H1 (cell line): Measurements from ENCODE around the gene WDR91. TPM values are rescaled to one million over a fixed set of nuclear protein-coding genes. Genes with fewer than 3 reads are reported as not detected.

Experiments
- CTCF ChIA-PET: fragments of 300-600 bp; sonication (Branson Sonifier 250); formaldehyde crosslinking; loops from one replicate; lab custom pipeline; 2021; ENCODE audit not compliant: partially characterized antibody; lab: Charles Lee
- POLR2A ChIA-PET: fragments of 300-600 bp; sonication (Branson Sonifier 250); formaldehyde crosslinking; loops from one replicate; lab custom pipeline; 2021; ENCODE audit warnings: inconsistent platforms; ENCODE audit not compliant: partially characterized antibody; lab: Charles Lee
- DNase-seq, 2 experiments: peaks; one replicate each; pipeline versions ENCODE4 v3.0.0 to v3.0.0-alpha.2; 2010 to 2022; ENCODE audit warnings: low spot score in 2 of 2, low read depth in 1 of 2, mixed read lengths in 1 of 2
- FAIRE-seq: peaks from 2 replicates; lab custom pipeline; 2011; peaks lifted over from hg19 to GRCh38; lab: Jason Lieb, UNC
- H2AFZ ChIP-seq: 2 replicates; pipeline ENCODE4 v1.8.1; 2012; ENCODE audit warnings: low read length, inconsistent platforms
- H2AK5ac ChIP-seq: 2 replicates; pipeline ENCODE4 v1.6.1; 2013; ENCODE audit warnings: low read depth, low read length
- H2BK120ac ChIP-seq: replicated peaks from 2 replicates; pipeline ENCODE3; 2013; ENCODE audit warnings: low read depth, low read length, inconsistent platforms
- H2BK12ac ChIP-seq: 2 replicates; pipeline ENCODE4 v1.6.1; 2013; ENCODE audit warnings: low read depth, low read length
- H2BK15ac ChIP-seq: 2 replicates; pipeline ENCODE4 v1.6.1; 2013; ENCODE audit warnings: low read length
- H2BK20ac ChIP-seq: 2 replicates; pipeline ENCODE4 v1.6.1; 2013; ENCODE audit warnings: low read length
- H2BK5ac ChIP-seq: 2 replicates; pipeline ENCODE4 v1.6.1; 2013; ENCODE audit warnings: low read depth, low read length
- H3K14ac ChIP-seq: 2 replicates; pipeline ENCODE4 v1.6.1; 2013; ENCODE audit warnings: inconsistent platforms; ENCODE audit not compliant: insufficient read length
- H3K18ac ChIP-seq: 2 replicates; pipeline ENCODE4 v1.6.1; 2013; ENCODE audit warnings: low read length; ENCODE audit errors: extremely low read depth
- H3K23ac ChIP-seq: 2 replicates; pipeline ENCODE4 v1.6.1; 2013; ENCODE audit warnings: inconsistent platforms; ENCODE audit not compliant: insufficient read length
- H3K23me2 ChIP-seq: 2 replicates; pipeline ENCODE4 v1.6.1; 2013; ENCODE audit warnings: low read depth, low read length
- H3K27ac ChIP-seq: 2 replicates; pipeline ENCODE4 v1.6.1; 2011; ENCODE audit warnings: low read depth, low read length, inconsistent platforms
- H3K27me3 ChIP-seq, 4 experiments: replicated peaks in 1 of 4; 1 replicate in 1 of 4; 2 replicates in 3 of 4; pipeline versions ENCODE4 v1.6.1 to v1.8.1; 2011 to 2013; ENCODE audit warnings: low read length in 3 of 4, mild to moderate bottlenecking in 3 of 4, inconsistent platforms in 2 of 4, mixed read lengths in 2 of 4, moderate library complexity in 1 of 4; ENCODE audit not compliant: control insufficient read depth in 3 of 4, insufficient read depth in 3 of 4; ENCODE audit errors: extremely low read depth in 1 of 4
- H3K36me3 ChIP-seq, 4 experiments: 2 replicates each; pipeline versions ENCODE4 v1.6.1 to v1.8.1; 2011 to 2013; ENCODE audit warnings: mild to moderate bottlenecking in 4 of 4, low read length in 3 of 4, moderate library complexity in 2 of 4, control low read depth in 1 of 4, inconsistent platforms in 1 of 4; ENCODE audit not compliant: insufficient read depth in 4 of 4, control insufficient read depth in 2 of 4
- H3K4ac ChIP-seq: replicated peaks from 2 replicates; pipeline ENCODE3; 2013; ENCODE audit warnings: low read length, low read depth, mixed read lengths, inconsistent platforms; ENCODE audit not compliant: insufficient read length
- H3K4me1 ChIP-seq, 4 experiments: replicated peaks in 1 of 4; 1 replicate in 1 of 4; 2 replicates in 3 of 4; pipeline versions ENCODE4 v1.6.1 to v1.8.1; 2011 to 2013; ENCODE audit warnings: low read length in 3 of 4, inconsistent platforms in 2 of 4, mixed read lengths in 1 of 4; ENCODE audit not compliant: insufficient read depth in 4 of 4, control insufficient read depth in 3 of 4
- H3K4me2 ChIP-seq, 2 experiments: 2 replicates each; pipeline versions ENCODE4 v1.6.1 to v1.8.1; 2011 to 2013; ENCODE audit warnings: low read depth in 2 of 2, low read length in 2 of 2, control low read depth in 1 of 2, inconsistent platforms in 1 of 2, mild to moderate bottlenecking in 1 of 2; ENCODE audit not compliant: insufficient read depth in 1 of 2
- H3K4me3 ChIP-seq, 4 experiments: fragments of 200-600, 300-600 bp in 1 of 4; sonication (generic), shearing (Covaris generic), sonication (Bioruptor Twin) in 1 of 4; 2 replicates each; pipeline versions ENCODE4 v1.5.1 to v1.8.1; 2011 to 2016; ENCODE audit warnings: low read length in 4 of 4, low read depth in 3 of 4, control low read depth in 2 of 4, inconsistent platforms in 2 of 4, mild to moderate bottlenecking in 2 of 4, mixed read lengths in 1 of 4, moderate library complexity in 1 of 4; ENCODE audit not compliant: insufficient read depth in 2 of 4; ENCODE audit errors: extremely low read depth in 1 of 4
- H3K56ac ChIP-seq: replicated peaks from 2 replicates; pipeline ENCODE3; 2013; ENCODE audit warnings: low read depth, mild to moderate bottlenecking, mixed read lengths, low read length, inconsistent platforms; ENCODE audit not compliant: insufficient read length
- H3K79me1 ChIP-seq: 2 replicates; pipeline ENCODE4 v1.6.1; 2013; ENCODE audit warnings: low read depth, low read length, control low read depth
- H3K79me2 ChIP-seq, 2 experiments: 2 replicates each; pipeline versions ENCODE4 v1.6.1 to v1.8.1; 2012 to 2013; ENCODE audit warnings: low read length in 2 of 2, mild to moderate bottlenecking in 2 of 2, inconsistent platforms in 1 of 2; ENCODE audit not compliant: insufficient read depth in 2 of 2, control insufficient read depth in 1 of 2
- H3K9ac ChIP-seq, 4 experiments: replicated peaks in 1 of 4; 1 replicate in 1 of 4; 2 replicates in 3 of 4; pipeline versions ENCODE4 v1.6.1 to v1.8.1; 2011 to 2013; ENCODE audit warnings: low read depth in 3 of 4, low read length in 3 of 4, control low read depth in 2 of 4, mild to moderate bottlenecking in 2 of 4, moderate library complexity in 2 of 4, inconsistent platforms in 1 of 4; ENCODE audit errors: extremely low read depth in 1 of 4
- H3K9me3 ChIP-seq, 2 experiments: 2 replicates each; pipeline versions ENCODE4 v1.6.1 to v1.8.1; 2012 to 2013; ENCODE audit warnings: mild to moderate bottlenecking in 2 of 2, moderate library complexity in 2 of 2, control low read depth in 1 of 2, inconsistent platforms in 1 of 2, low read depth in 1 of 2, low read length in 1 of 2, mixed read lengths in 1 of 2; ENCODE audit not compliant: insufficient read depth in 2 of 2
- H4K20me1 ChIP-seq, 2 experiments: replicated peaks in 1 of 2; 2 replicates each; pipeline versions ENCODE3 to v1.8.1; 2011 to 2013; ENCODE audit warnings: inconsistent platforms in 2 of 2, low read length in 2 of 2, mild to moderate bottlenecking in 1 of 2; ENCODE audit not compliant: insufficient read depth in 2 of 2, control insufficient read depth in 1 of 2
- H4K5ac ChIP-seq: 2 replicates; pipeline ENCODE4 v1.6.1; 2013; ENCODE audit warnings: low read length, low read depth, mixed read lengths, inconsistent platforms; ENCODE audit not compliant: insufficient read length
- H4K8ac ChIP-seq: 2 replicates; pipeline ENCODE4 v1.8.0; 2013; ENCODE audit warnings: mild to moderate bottlenecking, moderate library complexity, low read length, inconsistent platforms; ENCODE audit not compliant: insufficient read depth; ENCODE audit errors: extremely low read depth
- H4K91ac ChIP-seq: replicated peaks from 2 replicates; pipeline ENCODE3; 2013; ENCODE audit warnings: low read length, mixed read lengths, inconsistent platforms; ENCODE audit not compliant: insufficient read length
- BACH1 ChIP-seq: IDR thresholded peaks from 2 replicates; pipeline ENCODE4 v1.6.1; 2012; ENCODE audit warnings: low read length, improper control_type of control experiment
- EP300 ChIP-seq, 2 experiments: IDR thresholded peaks; 1 replicate in 1 of 2; 2 replicates in 1 of 2; pipeline ENCODE4 v1.6.1; 2011 to 2012; ENCODE audit warnings: low read depth in 2 of 2, low read length in 2 of 2, mild to moderate bottlenecking in 2 of 2, borderline replicate concordance in 1 of 2, inconsistent platforms in 1 of 2, moderate library complexity in 1 of 2
- EZH2 ChIP-seq: fragments of 200-600 bp; sonication (generic); IDR thresholded peaks from 2 replicates; pipeline ENCODE4 v1.7.1; 2012; ENCODE audit warnings: low read depth, mild to moderate bottlenecking, moderate library complexity, low read length, inconsistent platforms; ENCODE audit not compliant: severe bottlenecking
- HDAC2 ChIP-seq, 2 experiments: fragments of 300-600 bp in 1 of 2; sonication (generic) in 1 of 2; IDR thresholded peaks; 2 replicates each; pipeline ENCODE4 v1.6.1; 2011 to 2012; ENCODE audit warnings: low read depth in 2 of 2, low read length in 2 of 2, mild to moderate bottlenecking in 2 of 2, moderate library complexity in 2 of 2, borderline replicate concordance in 1 of 2, inconsistent platforms in 1 of 2
- MAX ChIP-seq: IDR thresholded peaks from 2 replicates; pipeline ENCODE4 v1.6.1; 2012; ENCODE audit warnings: inconsistent platforms
- POU5F1 ChIP-seq: IDR thresholded peaks from 2 replicates; pipeline ENCODE4 v1.6.1; 2011; ENCODE audit warnings: low read depth, mild to moderate bottlenecking, low read length, moderate library complexity
- RAD21 ChIP-seq, 2 experiments: IDR thresholded peaks in 1 of 2; conservative IDR thresholded peaks in 1 of 2; 2 replicates each; pipeline ENCODE4 v1.6.1; 2011; ENCODE audit warnings: low read depth in 2 of 2, low read length in 2 of 2, improper control_type of control experiment in 1 of 2, inconsistent platforms in 1 of 2, mild to moderate bottlenecking in 1 of 2, moderate library complexity in 1 of 2
- RXRA ChIP-seq: IDR thresholded peaks from 2 replicates; pipeline ENCODE4 v1.6.1; 2011; ENCODE audit warnings: low read depth, mild to moderate bottlenecking, low read length, moderate library complexity; ENCODE audit not compliant: insufficient read depth
- SIN3A ChIP-seq, 2 experiments: IDR thresholded peaks in 1 of 2; conservative IDR thresholded peaks in 1 of 2; 2 replicates each; pipeline ENCODE4 v1.6.1; 2011 to 2012; ENCODE audit warnings: low read length in 2 of 2, improper control_type of control experiment in 1 of 2, low read depth in 1 of 2, mild to moderate bottlenecking in 1 of 2
- TEAD4 ChIP-seq: IDR thresholded peaks from 2 replicates; pipeline ENCODE4 v1.6.1; 2012; ENCODE audit warnings: low read depth, low read length, inconsistent platforms, mixed read lengths
- ZNF274 ChIP-seq: IDR thresholded peaks from 2 replicates; pipeline ENCODE4 v1.7.0; 2012; ENCODE audit warnings: low read length, borderline replicate concordance; ENCODE audit errors: extremely low read depth
- WGBS, 2 experiments: shearing (Covaris generic) in 1 of 2; methylation state at CpG; one replicate each; pipeline versions ENCODE4 v1.1.6 to v1.1.7; 2013 to 2015; ENCODE audit warnings: low lambda C conversion rate in 2 of 2, mixed read lengths in 2 of 2, inconsistent platforms in 1 of 2, low coverage in 1 of 2, missing lambda C conversion rate in 1 of 2; ENCODE audit not compliant: insufficient replicate concordance in 2 of 2, insufficient coverage in 1 of 2, insufficient read length in 1 of 2; ENCODE audit errors: extremely low coverage in 1 of 2, missing lambda C conversion rate in 1 of 2; 5-methylcytosine and 5-hydroxymethylcytosine counted together
- polyA plus RNA-seq, 7 experiments: library from polyadenylated mRNA; depleted of rRNA in 3 of 7; stranded (reverse) in 5 of 7; unstranded in 2 of 7; fragments of >200 nt in 5 of 7; fragments of 200-250 nt in 2 of 7; gene quantifications; 1 replicate in 5 of 7; 2 replicates in 1 of 7; 4 replicates in 1 of 7; pipeline versions ENCODE4 v1.2.1 to v1.2.3, GENCODE V29; 2011 to 2013; ENCODE audit warnings: missing spikeins in 2 of 7, mixed read lengths in 2 of 7
- total RNA-seq: library from RNA; stranded (reverse); fragmentation: NEBNext Ultra II Directional; extraction: Animal tissue kit (Norgen Biotek cat#: 25700); gene quantifications from 2 replicates; pipeline ENCODE4 v1.2.1, GENCODE V29; 2021

WDR91 gene
- total and polyA plus RNA-seq, 2 of the 8 experiments (the other 6 are each of a cell fraction or from before 2014, with no cell fraction given) = 8.2 to 14.7 TPM

GRCh38 chr7:135194494-135195095 lies 16.7 kb downstream of the WDR91 start:
- no peak overlapping the region for H4K91ac ChIP-seq
- no peak overlapping the region for H2AK5ac ChIP-seq
- H4K5ac ChIP-seq = no peak overlapping the region
- no peaks in the 10 kb centered on the region for H3K79me2 ChIP-seq
- no peak overlapping the region for H2BK12ac ChIP-seq
- H3K56ac ChIP-seq = no peak overlapping the region
- ChIA-PET POLR2A (interaction anchor here (0.6 to 1.2 kb wide), 3 partner anchors 13 to 74 kb away, joined by 3 to 4 read pairs (median 3); partner anchors contain the start of gene CYREN), CTCF (interaction anchor here (0.7 to 1.3 kb wide), 3 partner anchors 16 to 42 kb away, joined by 3 to 4 read pairs (median 3); no protein-coding TSS in a partner anchor)
- H4K8ac ChIP-seq = no peak overlapping the region
- FAIRE-seq (no peak), DNase-seq (no peak)
- H3K14ac ChIP-seq = no peak overlapping the region
- peaks cover 0 to 2% of the 10 kb centered on the region in 2 experiments for H4K20me1 ChIP-seq
- no peaks in the 10 kb centered on the region for H3K79me1 ChIP-seq
- H3K36me3 ChIP-seq = peaks cover 0 to 2% (median 0%) of the 10 kb centered on the region in 4 experiments; a peak in 1 of 8 replicates
- no peak overlapping the region for H3K4me3 ChIP-seq
- no peak overlapping the region for H2BK15ac ChIP-seq
- H3K4ac ChIP-seq = no peak overlapping the region
- H3K23me2 ChIP-seq = no peaks in the 10 kb centered on the region
- no peak overlapping the region for H3K27ac ChIP-seq
- H2BK20ac ChIP-seq = no peak overlapping the region
- H3K27me3 ChIP-seq = no peaks in the 10 kb centered on the region
- 87% methylated on average over 12 of the region's 12 CpGs; no CpG with 5 or more reads in 1 of the 2 experiments for WGBS, 2 experiments
- no peak overlapping the region for H3K4me2 ChIP-seq
- no peak overlapping the region for H2AFZ ChIP-seq
- no peaks in the 10 kb centered on the region for H3K9me3 ChIP-seq
- H3K4me1 ChIP-seq = peaks cover 0 to 4% (median 2%) of the 10 kb centered on the region in 4 experiments; a peak in 3 of 7 replicates
- H3K9ac ChIP-seq = no peak overlapping the region
- H2BK5ac ChIP-seq = no peak overlapping the region
- H2BK120ac ChIP-seq = no peak overlapping the region
- H3K18ac ChIP-seq = no peak overlapping the region
- no peak overlapping the region for H3K23ac ChIP-seq
- TF ChIP-seq HDAC2 (IDR thresholded peaks at IDR 0.05; ENCODE audit: borderline replicate concordance in 1 of 2, low read depth in 2 of 2, low read length in 2 of 2) = no peak
- no peak for TF ChIP-seq MAX
- TF ChIP-seq ZNF274 = no peak
- no peak for TF ChIP-seq EP300 (IDR thresholded peaks at IDR 0.05; ENCODE audit: borderline replicate concordance in 1 of 2, low read depth in 2 of 2, low read length in 2 of 2)
- TF ChIP-seq RXRA = no peak
- no peak for TF ChIP-seq TEAD4
- no peak for TF ChIP-seq BACH1
- TF ChIP-seq POU5F1 = no peak
- TF ChIP-seq RAD21 (IDR thresholded peaks at IDR 0.05 in 1 of 2, conservative IDR thresholded peaks at IDR 0.05 in 1 of 2; ENCODE audit: low read depth in 2 of 2, low read length in 2 of 2) = no peak
- no peak for TF ChIP-seq EZH2
- TF ChIP-seq SIN3A (conservative IDR thresholded peaks at IDR 0.05 in 1 of 2, IDR thresholded peaks at IDR 0.05 in 1 of 2; ENCODE audit: low read depth in 1 of 2, low read length in 2 of 2) = no peak
